Measurements from ENCODE around the gene ASB1. TPM values are rescaled to one million over a fixed set of nuclear protein-coding genes. Genes with fewer than 3 reads are reported as not detected.

Gene ASB1
- total RNA-seq, 4 donors from 2014 or later: 3.9 to 17.7 (median 8.9) TPM

DNA sequence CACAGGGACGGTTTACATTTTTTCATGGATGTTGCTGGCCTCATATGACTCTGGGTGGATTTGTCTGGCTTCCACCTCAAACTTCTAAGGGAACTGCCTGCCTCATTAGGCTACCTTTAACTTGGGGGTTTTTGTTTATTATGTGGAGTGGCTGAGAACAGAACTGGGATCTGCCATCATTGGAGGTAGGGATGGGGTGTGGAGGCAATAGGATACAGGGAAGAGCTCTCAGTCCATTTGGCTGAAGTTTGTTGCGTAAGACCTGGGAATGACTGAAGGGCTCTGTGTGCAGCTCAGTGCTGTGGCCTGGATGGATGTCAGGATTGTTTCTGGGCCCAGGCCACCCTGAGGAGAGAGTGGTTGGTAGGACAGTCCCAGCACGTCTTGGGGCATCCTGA is 31.2 kb downstream of the ASB1 start:
- Histone ChIP-seq H3K4me3 (no peak overlapping the region), H3K9me3 (no peaks in the 10 kb centered on the region), H3K27ac (peak overlapping the region in 1 of 4 donors; percentile 10), H3K4me1 (peaks cover 0 to 18% (median 11%) of the 10 kb centered on the region in 3 donors), H3K27me3 (peaks cover 0 to 6% (median 0%) of the 10 kb centered on the region in 4 donors), H3K36me3 (peaks cover 0 to 1% (median 0%) of the 10 kb centered on the region in 3 donors)
- DNase-seq: no peak
- intact Hi-C loops (cut with DNase I): no loop called here
- 84% methylated on average over 3 of the region's 3 CpGs; no CpG with 5 or more reads in 1 of the 2 donors for WGBS, 2 donors
- no peak for TF ChIP-seq POLR2A (IDR thresholded peaks at IDR 0.05)
- TF ChIP-seq, protein P1, sequence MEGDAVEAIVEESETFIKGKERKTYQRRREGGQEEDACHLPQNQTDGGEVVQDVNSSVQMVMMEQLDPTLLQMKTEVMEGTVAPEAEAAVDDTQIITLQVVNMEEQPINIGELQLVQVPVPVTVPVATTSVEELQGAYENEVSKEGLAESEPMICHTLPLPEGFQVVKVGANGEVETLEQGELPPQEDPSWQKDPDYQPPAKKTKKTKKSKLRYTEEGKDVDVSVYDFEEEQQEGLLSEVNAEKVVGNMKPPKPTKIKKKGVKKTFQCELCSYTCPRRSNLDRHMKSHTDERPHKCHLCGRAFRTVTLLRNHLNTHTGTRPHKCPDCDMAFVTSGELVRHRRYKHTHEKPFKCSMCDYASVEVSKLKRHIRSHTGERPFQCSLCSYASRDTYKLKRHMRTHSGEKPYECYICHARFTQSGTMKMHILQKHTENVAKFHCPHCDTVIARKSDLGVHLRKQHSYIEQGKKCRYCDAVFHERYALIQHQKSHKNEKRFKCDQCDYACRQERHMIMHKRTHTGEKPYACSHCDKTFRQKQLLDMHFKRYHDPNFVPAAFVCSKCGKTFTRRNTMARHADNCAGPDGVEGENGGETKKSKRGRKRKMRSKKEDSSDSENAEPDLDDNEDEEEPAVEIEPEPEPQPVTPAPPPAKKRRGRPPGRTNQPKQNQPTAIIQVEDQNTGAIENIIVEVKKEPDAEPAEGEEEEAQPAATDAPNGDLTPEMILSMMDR (IDR thresholded peaks at IDR 0.05): no peak

DNA sequence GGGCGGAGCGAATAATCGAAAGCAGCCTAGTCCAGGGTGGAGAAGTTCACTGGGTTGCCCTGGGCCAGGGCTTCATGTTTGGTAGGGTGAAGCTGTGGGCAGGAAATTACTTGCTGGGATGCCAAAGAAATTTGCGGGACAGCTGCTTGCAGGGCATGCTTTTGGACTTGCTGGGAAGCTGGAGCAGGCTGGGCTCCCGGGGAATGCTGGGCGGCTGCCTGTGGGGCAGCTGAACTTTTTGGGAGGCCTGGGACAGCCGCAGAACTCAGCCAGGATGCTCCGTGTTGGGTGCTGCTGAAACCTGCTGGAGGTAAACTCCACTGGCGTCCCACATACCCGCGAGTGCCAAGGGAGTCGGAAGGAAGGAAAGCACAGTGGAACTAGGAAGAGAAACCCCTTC is 31.9 kb downstream of the ASB1 start:
- Histone ChIP-seq H3K4me1 (peaks cover 0 to 18% (median 11%) of the 10 kb centered on the region in 3 donors), H3K27ac (peak overlapping the region in 3 of 4 donors; percentile 3 to 31 (median 10)), H3K27me3 (peaks cover 0 to 6% (median 0%) of the 10 kb centered on the region in 4 donors), H3K36me3 (no peaks in the 10 kb centered on the region), H3K4me3 (no peak overlapping the region), H3K9me3 (no peaks in the 10 kb centered on the region)
- DNase-seq: no peak
- TF ChIP-seq, protein P1 (IDR thresholded peaks at IDR 0.05): no peak
- TF ChIP-seq POLR2A (IDR thresholded peaks at IDR 0.05): no peak
- intact Hi-C loops (cut with DNase I): no loop called here
- 18% methylated on average over 6 of the region's 12 CpGs; no CpG with 5 or more reads in 1 of the 2 donors for WGBS, 2 donors

DNA sequence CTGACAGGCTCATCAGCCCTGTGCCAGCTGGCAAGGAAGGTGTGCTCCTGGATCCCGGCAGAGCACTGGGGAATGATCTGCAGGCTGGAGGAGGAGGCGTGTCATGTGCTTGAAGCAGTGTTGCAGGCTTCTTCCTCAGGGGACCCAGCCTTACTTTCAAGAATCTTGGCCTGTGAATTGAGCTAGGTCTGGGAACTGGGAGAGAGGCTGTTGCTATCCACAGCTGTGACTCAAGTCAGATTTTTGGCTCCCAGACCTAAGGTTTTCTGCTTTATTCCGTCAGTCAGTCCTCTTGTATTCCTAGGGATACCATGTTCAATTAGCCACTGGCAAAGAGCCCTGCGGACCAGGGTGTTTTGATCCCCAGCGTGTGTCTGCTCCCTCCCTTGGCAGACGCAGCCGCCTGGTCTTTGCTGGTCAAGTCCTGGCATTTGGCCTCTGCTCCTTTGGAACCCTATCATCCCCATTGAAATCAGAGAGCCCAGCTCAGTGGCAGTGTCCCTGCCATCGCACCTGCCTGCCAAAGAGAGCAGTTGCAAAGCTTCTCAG is 32.4 kb downstream of the ASB1 start:
- WGBS, 2 donors: 24 to 51% methylated on average over 3 to 7 of the region's 8 CpGs
- H3K27me3 ChIP-seq: peaks cover 0 to 6% (median 0%) of the 10 kb centered on the region in 4 donors
- DNase-seq: no peak
- intact Hi-C loops (cut with DNase I): no loop called here
- H3K27ac ChIP-seq: peak overlapping the region in 3 of 4 donors; percentile 3 to 31 (median 10)
- peaks cover 0 to 18% (median 11%) of the 10 kb centered on the region in 3 donors for H3K4me1 ChIP-seq
- TF ChIP-seq POLR2A (IDR thresholded peaks at IDR 0.05): no peak
- TF ChIP-seq, protein P1 (IDR thresholded peaks at IDR 0.05): no peak
- H3K36me3 ChIP-seq: no peaks in the 10 kb centered on the region
- H3K9me3 ChIP-seq: no peaks in the 10 kb centered on the region
- no peak overlapping the region for H3K4me3 ChIP-seq

DNA sequence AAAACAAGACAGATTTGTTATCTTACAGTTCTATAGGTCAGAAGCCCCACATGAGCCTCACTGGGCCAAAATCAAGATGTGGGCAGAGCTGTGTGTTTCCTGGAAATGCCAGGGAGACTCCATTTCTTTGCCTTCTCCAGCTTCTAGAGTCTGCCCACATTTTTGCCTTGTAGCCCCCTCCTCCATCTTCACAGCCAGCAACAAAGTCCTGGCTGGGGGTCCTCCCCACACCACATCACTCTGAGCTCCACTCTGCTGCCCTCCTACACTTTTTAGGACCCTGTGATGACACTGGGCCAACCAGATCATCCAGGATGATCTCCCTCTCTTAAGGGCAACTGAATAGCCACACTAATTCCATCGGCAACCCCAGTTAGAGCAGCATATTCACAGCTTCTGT is 34.3 kb downstream of the ASB1 start:
- no peak for TF ChIP-seq POLR2A (IDR thresholded peaks at IDR 0.05)
- TF ChIP-seq, protein P1 (IDR thresholded peaks at IDR 0.05): no peak
- H3K36me3 ChIP-seq: no peaks in the 10 kb centered on the region
- H3K9me3 ChIP-seq: no peaks in the 10 kb centered on the region
- peaks cover 0 to 18% (median 11%) of the 10 kb centered on the region in 3 donors for H3K4me1 ChIP-seq
- H3K27me3 ChIP-seq: peaks cover 0 to 1% (median 0%) of the 10 kb centered on the region in 4 donors
- WGBS, 2 donors: 100% methylated on average over 1 of the region's 1 CpG
- DNase-seq: no peak
- H3K4me3 ChIP-seq: no peak overlapping the region
- no peak overlapping the region for H3K27ac ChIP-seq
- intact Hi-C loops (cut with DNase I): loop anchor here (5.0 kb wide), 1 partner anchor 94 kb away; no protein-coding TSS in a partner anchor

- no peak for TF ChIP-seq POLR2A (IDR thresholded peaks at IDR 0.05)
- TF ChIP-seq, protein P1 (IDR thresholded peaks at IDR 0.05): no peak
- no peaks in the 10 kb centered on the region for H3K27me3 ChIP-seq
- WGBS, 2 donors: 88 to 89% methylated on average over 4 to 6 of the region's 6 CpGs
- no peaks in the 10 kb centered on the region for H3K36me3 ChIP-seq
- H3K9me3 ChIP-seq: no peaks in the 10 kb centered on the region
- peaks cover 0 to 18% (median 11%) of the 10 kb centered on the region in 3 donors for H3K4me1 ChIP-seq
- intact Hi-C loops (cut with DNase I): loop anchor here (5.0 kb wide), 1 partner anchor 94 kb away; no protein-coding TSS in a partner anchor
- no peak overlapping the region for H3K4me3 ChIP-seq
- no peak for DNase-seq
- no peak overlapping the region for H3K27ac ChIP-seq
These were observed 34.8 kb downstream of the ASB1 start for GRCh38 chr2:238461491-238461890.

All from esophagus squamous epithelium (tissue), 5 donors.